Posterior cingulate gyrus (tissue), 11 donors: ENCODE results near the gene FBXO5.
"Not testable (repeated sequence)": the region's sequence is repeated elsewhere in the genome, so short reads cannot be mapped to it uniquely, and the experiment has no call there.

ENCODE experiments used
- DNase-seq, 10 donors: peaks; one replicate each; pipeline versions ENCODE4 v3.0.0 to v3.0.0-alpha.2; 2020 to 2021; ENCODE audit warnings: mixed read lengths in 3 of 10
- intact Hi-C: fragments of 100-400 bp; cut with DNase I; formaldehyde crosslinking; loops from one replicate; pipeline ENCODE4 v1.15.1; 2023

FBXO5 gene, protein sequence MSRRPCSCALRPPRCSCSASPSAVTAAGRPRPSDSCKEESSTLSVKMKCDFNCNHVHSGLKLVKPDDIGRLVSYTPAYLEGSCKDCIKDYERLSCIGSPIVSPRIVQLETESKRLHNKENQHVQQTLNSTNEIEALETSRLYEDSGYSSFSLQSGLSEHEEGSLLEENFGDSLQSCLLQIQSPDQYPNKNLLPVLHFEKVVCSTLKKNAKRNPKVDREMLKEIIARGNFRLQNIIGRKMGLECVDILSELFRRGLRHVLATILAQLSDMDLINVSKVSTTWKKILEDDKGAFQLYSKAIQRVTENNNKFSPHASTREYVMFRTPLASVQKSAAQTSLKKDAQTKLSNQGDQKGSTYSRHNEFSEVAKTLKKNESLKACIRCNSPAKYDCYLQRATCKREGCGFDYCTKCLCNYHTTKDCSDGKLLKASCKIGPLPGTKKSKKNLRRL

DNA sequence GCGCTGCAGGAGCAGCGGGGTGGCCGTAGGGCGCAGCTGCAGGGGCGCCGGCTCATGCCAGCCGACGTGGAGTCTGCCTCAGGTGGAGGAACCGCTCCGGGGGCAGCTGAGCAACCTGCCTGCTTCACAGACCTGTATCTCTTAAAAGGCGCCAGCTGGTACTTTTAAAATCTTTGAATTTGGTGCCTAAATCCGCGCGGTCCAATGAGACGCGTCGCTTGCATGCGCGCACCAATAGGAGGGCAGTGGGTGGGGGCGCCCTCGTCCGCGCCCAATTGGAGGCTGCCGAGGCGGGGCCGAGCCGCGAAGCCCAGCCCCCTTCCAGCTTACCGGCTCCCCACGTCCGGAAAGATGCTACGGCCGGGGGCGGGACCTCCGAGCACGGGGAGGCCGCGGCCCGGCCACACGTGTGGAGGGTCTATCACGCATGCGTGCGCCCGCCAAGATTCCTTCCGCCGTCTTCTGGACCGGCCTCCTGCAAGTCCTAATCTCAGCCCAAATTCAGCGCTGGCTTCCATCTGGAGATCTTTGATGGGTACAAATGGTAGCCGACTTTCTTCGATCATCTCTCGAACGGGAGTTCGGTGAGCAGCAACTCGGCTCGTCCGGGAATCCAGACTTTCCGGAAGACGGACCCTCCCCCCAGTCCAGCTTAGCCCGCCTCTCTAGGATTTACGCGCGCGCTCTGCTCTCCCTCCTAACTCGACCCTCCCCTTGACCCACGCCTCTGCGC lies at the start of gene FBXO5:
Gene FBXO5, minus strand, starts transcription at position 138 of the 733 bp plus-strand sequence. Its CDS starts 82 bp downstream, at position 56.
- DNase-seq = peak; percentile 90 to 100 (median 96)
- intact Hi-C loops = loop anchor here (2.0 kb wide), 1 partner anchor 20 kb away; the partner anchor contains the start of gene MTRF1L

DNA sequence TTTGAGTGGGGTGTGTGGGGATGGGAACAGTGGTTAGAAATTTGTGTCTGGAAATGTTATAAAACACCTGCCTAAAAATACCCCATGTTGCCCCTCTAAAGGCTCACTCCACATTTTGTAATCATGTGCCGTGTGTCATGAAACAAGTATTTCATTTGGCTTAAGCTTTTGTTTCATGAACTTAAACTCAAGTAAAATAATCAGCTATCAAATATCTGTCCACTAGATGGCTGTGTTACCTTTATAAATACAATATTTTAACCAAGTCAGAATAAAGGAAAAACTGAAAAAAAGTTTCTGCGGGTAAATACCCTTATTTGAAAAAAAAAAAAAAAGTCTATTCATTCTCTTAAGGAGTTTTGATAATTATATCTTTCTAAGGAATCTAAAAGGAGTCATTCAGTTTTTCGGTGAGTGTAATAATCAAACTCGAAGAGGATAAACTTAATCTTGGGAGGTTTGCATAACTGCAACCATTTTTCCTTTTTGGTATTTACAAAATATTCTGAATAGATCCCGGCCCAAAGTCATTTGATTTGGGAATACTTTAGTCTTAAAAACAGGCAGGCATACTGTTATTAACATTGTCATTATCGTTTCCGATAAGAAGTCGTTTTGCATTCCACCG lies 49.5 kb upstream of the FBXO5 start:
- no peak for DNase-seq
- intact Hi-C loops = loop anchor here (5.0 to 10.0 kb wide), 2 partner anchors 480 to 912 kb away; no protein-coding TSS in a partner anchor

DNA sequence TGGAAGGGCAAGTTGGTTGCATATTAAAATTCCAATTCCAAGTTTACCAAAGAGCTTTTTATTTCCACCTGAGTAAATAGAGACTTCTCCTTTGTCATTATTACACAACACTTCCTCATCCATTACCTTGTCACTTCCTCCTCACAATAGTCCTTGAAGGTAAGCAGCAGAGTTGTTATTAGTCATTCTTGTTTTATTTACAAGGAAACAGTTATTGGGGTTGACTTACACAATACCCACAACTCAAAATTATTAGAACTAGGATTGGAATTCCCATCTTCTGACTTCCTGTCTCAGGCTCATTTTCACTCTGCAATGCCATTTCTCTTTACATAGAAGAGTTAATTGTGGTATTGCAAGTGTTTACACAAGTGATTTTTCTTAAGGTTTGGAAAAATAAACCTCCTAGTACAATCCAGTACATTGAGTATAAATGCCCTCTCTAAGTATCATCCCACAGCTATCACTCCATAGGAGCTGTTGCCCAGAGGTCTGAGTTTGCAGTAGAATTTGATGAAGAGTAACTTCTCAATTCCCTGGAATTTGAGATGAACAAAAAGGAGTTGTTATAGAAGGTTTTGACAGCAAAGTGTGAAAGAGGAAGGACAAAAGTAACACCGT lies 48.6 kb upstream of the FBXO5 start:
- intact Hi-C loops = loop anchor here (5.0 to 10.0 kb wide), 2 partner anchors 481 to 913 kb away; no protein-coding TSS in a partner anchor
- no peak for DNase-seq

DNA sequence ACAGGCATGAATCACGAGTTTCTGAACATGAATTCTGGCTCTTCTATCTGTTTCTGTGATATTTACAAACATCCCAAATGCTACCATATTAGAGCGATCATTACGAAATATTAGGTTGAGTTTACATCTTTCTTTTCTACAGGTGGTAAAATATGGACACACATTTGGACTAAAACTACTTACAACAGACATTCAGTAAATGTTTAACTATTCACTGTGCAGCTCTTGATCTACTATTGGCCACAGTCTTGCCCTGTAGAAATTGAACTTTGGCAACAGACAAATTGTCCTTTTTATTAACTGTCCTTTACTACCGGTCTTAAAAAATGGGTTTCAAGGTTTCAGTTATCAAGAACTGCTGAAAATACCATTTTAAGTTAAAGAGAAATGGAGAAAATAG lies 46.1 kb upstream of the FBXO5 start:
- no peak for DNase-seq
- intact Hi-C loops = no loop called here

DNA sequence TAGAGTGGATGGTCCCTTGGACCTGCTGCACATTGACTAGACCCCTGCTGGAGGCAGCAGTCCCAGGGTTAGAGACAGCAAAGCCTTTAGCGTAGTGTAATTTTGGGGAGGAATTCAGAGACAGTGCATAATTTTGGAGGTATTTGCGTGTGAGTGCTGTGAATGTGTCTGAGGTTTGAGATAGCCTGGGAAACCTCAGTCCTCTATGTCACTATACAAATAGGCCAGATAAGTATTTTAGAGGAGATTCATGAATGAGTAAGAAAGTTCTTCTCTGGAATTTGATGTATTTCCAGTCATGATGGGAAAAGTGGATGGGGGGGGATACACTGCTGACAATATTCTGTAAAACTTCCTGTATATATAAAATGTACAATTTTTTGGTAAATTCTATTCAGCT lies 45.4 kb upstream of the FBXO5 start:
- DNase-seq = no peak
- intact Hi-C loops = no loop called here

DNA sequence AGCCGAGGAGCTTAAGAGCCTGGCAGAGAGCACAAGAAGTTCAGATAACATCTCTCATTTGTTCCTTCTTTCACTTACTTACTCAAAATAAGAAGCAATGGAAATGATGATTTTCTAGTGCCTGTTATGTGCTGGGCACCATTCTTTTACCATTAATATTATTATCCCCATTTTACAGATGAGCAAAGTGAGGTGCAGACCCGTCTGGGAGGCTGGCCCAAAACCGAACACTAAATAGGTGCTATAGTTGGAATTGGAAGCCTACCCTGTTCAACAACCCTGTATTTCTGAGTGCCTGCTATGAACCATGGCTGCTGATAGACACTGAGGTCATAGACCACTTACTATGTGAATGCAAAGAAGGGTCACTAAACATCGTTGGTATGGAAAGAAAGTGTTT lies 44.6 kb upstream of the FBXO5 start:
- intact Hi-C loops = no loop called here
- no peak for DNase-seq

DNA sequence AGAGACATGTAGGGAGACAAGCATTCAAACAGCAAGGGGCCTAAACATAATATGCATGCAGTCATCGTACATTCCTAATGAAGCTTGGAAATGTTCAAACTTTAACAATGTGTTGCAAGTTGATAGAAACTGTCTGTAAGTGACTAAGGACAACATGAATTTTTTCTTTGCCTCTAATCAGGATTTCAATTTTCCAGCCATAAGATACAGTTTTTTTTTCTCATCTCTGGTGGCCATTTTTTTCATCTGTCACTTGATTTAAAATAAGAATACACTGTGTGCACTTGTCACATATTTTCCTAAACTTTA lies 41.8 kb upstream of the FBXO5 start:
- no peak for DNase-seq
- intact Hi-C loops = loop anchor here (5.0 kb wide), 1 partner anchor 162 kb away; no protein-coding TSS in a partner anchor

DNA sequence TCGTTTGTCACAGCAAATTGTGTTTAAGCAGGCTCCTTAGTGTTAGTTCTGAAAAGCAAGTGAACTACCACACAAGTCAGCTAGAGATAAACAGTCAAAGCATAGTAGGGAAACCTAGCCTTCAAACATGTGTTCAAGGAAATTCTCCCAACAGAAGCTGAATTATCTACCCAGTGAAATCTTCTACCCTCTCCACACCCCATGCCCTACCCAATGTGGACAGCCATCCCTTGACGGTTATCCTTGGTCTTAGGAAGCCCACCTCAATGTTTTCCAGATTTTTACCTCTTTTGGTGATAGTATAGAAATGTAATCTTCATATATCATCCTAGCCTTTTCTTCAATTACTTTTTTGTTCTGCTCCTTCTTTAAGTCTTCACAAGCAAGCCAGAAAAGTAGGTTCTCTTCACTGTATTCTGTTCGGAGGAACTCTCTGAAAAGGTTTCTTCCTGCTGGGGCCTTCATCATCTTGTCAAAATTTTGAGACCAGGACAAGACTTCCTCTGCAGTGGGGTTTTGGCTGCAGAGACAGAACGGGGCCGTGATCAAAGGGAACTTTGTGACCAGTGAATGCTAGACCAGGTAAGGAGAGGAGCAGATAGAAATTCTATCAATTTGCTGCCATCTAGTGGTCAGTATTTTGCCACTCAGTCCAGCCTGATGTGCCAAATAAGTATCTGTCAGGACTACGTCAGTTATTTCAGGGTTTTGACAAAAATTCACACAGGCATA lies 41.3 kb upstream of the FBXO5 start:
- DNase-seq = peak in 2 of 10 donors; percentile 8 to 19
- intact Hi-C loops = loop anchor here (5.0 kb wide), 1 partner anchor 162 kb away; no protein-coding TSS in a partner anchor

DNA sequence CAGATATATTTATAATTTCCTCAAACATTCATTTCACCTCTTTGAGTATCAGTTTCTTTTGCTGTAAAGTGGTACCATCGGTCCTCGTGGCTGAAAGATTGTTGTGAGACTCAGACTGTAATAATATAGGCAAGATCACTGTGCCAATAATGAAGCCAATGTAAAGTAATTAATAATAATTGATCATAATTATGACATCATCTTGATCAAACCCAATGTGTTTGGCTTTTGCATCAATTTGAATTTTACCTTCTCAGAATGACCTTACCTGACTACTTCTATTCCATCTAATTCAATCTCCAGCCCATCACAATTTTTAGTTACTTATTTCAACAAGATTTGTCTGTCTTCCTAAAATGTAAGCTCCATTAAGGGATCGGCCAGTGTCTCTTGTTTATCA lies 35.5 kb upstream of the FBXO5 start:
- DNase-seq = no peak
- intact Hi-C loops = no loop called here

DNA sequence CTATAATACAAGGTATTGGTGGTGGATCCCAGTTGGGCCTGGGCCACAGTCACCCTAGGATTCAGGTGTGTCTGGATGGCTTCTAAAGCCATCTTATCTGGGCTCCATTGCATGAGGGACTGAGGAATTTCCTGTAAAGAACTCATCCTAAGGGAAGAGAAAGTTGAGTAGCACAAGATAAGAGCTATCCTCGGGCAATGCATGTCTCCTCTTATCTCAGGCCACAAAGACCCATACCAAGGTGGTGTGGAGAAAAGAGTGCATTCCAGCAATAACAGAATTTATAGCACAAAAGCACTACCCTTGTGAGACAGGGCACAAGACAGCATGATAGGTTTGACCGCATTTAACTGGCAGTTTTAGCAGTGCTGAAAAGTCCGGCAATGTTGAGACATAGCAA lies 34.0 kb upstream of the FBXO5 start:
- intact Hi-C loops = no loop called here
- no peak for DNase-seq

DNA sequence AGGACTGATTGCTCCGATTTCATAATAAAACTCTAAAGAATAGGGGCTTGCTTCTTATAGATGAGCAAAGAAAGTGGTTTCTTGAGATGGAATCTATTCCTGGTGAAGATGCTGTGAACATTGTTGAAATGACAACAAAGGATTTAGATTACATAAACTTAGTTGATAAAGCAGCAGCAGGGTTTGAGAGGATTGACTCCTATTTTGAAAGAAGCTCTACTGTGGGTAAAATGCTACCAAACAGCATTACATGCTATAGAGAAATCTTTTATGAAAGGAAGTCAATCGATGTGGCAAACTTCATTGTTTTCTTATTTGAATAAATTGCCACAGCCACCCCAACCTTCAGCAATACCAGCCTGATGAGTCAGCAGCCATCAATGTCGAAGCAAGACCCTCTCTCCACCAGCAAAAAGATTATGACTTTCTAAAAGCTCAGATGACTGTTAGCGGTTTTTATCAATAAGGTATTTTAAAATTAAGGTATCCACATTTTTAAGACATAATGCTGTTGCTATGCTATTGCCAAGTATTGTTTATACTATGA lies 32.3 kb upstream of the FBXO5 start:
- no peak for DNase-seq
- intact Hi-C loops = no loop called here

DNA sequence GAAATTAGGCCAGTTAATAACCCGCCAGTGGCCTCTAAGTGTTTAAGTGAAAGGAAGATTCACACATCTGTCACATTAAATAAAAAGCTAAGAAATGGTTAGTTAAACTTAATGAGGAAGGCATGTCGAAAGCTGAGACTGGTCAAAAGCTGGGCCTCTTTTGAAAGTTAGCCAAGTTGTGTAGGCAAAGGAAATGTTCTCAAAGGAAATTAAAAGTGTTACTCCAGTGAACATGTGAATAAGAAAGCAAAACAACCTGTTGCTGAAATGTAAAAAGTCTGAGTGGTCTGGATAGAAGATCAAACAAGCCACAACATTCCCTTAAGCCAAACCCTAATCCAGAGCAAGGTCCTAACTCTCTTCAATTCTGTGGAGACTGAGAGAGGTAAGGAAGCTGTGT lies 30.6 kb upstream of the FBXO5 start:
- intact Hi-C loops = no loop called here
- DNase-seq = no peak

DNA sequence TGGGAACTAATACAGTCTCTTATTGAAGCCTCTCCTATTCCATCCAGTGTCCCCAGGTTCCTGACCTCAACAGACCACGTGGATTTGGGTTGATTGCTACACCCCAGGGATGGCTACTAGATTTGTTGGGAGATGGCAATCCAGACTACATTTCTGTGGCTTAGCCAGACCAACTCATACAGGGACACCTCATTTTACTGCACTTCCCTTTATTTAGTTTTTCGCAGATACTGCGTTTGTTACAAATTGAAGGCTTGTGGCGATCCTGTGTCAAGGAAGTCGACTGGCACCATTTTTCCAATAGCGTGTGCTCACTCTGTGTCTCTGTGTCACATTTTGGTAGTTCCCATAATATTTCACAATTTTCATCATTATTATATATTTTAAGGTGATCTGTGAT lies 30.0 kb upstream of the FBXO5 start:
- intact Hi-C loops = no loop called here
- DNase-seq = no peak

DNA sequence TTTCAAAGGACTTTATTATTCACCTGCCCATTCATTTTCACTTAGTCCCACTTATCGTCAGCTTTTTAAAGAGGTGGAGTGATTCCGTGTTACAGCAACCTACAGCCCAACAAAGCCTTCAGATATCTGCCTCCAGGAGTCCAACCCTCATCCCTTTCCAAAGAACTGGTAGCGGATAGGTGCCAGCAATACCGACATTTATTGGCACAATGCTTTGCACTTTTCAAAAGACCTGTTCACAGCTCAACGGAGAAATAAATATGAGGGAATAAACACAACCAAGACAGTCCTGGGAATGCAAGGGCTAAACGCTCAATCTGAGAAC lies 20.5 kb upstream of the FBXO5 start:
- intact Hi-C loops = loop anchor here (2.0 kb wide), 1 partner anchor 21 kb away; the partner anchor contains the start of gene FBXO5
- no peak for DNase-seq

DNA sequence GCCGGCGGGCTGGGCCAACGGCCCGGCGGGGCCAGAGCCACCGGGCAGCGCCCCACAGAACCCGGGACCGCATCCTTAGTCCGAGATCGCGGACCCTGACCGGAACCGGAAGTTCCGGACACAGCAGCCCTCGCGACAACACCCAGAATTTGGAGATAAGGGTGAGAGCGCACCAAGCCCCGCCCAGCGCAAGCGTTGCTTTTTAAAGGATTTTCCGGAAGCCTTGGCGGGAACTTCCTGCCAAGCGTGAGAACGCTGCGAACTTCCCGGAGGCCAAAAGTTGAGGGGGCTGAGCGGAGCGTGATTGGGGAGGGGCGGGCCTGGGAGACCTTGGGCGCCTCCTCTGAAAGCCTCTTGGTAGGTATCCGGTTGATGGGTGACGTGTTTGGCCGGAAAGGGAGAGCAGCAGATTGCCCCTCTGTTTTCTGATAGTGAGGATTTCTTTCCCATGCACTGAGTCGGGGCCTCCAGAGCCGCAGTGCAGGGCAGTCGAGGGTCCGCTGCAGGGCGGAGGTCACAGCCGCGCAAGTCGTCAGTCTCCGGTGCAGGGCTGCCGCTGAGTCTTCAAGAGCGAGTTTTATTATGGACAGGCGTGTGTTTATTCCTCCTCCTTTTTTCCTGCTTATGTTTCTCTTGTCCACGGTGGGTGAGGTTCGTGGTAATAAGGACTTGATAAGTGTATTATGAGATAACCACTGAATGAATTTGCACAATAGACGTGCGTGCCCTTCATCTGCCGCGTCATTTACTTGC lies 19.9 kb upstream of the FBXO5 start, which contains the start of gene MTRF1L:
Gene MTRF1L, minus strand, starts transcription at position 97 of the 753 bp plus-strand sequence. Its CDS starts 24 bp downstream, at position 73.
- intact Hi-C loops = loop anchor here (2.0 kb wide), 1 partner anchor 20 kb away; the partner anchor contains the start of gene FBXO5
- peak; percentile 81 to 99 (median 90) for DNase-seq

DNA sequence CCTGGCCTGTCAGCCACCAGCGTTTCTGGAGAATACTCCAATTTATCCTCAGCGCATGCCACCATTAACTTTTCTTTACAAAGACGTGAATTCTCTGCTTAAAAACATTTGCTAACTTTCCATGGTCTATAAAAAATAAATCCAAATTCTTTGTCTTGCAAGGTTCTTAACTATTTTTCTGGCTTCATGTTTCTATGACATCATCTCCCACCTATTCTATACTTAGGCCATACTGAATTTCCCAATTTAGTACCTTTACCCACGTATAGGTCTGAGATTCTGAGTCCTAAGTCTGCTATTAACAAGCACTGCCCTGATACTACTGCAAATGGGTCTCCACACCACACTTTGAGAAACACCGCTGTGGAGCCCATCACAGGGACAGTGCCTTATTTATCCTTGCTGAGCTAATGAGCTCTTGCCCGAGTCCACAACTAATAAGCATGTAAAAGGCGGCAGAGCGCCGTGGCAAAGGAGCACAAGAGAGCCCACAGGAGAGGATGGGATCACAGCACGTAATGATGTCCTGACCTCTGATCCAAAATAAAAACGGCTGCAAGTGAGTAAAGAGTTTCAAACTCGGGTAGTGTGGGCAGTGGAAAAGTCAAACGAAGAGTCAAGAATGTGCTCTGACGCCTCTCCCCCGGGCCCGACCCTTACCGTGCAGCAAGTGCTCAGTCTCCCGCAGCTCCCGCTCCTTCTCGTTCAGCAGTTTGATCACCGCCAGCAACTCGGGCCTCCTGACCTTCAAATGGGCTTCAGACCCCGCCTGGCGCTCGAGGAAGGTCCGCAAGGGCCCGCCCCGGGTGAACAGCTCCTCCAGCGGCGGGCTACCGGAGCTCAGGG lies 19.1 kb upstream of the FBXO5 start:
- peak in 3 of 10 donors; percentile 69 to 85 (median 74) for DNase-seq
- intact Hi-C loops = loop anchor here (2.0 kb wide), 1 partner anchor 19 kb away; the partner anchor contains the start of gene FBXO5

DNA sequence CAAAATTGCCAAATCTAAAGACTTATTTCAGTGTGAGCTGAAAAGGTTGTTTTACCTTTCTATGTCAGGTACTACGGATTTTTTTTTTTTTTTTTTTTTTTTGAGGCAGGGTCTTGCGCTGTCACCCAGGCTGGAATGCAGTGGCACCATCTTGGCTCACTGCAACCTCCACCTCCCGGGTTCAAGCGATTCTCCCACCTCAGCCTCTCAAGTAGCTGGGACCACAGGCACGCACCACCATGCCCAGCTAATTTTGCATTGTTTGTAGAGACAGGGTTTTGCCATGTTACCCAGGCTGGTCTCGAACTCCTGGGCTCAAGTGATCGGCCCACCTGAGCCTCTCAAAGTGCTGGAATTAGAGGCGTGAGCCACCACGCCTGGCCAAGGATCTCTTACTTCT lies 17.9 kb upstream of the FBXO5 start:
- intact Hi-C loops, DNase-seq: not testable (repeated sequence)

DNA sequence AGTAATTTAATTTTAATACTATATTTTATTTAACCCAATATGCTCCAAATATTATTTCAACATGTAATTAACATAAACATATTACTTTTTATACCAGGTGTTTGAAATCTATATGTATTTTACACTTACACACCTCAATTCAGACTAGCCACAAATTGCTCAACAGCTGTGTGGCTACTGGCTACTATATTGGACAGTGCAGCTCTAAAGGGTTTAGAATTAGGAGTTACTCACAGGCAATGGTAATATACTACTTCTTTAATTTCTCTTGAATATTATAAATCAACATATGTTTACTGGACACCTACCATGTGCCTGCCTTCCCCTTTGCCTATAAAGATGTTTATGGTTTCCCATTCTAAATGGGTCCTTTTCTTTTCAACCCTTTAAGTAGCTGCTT lies 17.4 kb upstream of the FBXO5 start:
- intact Hi-C loops = no loop called here
- DNase-seq = no peak
